B cell (primary cell): Measurements from ENCODE around the gene BEST1.

ENCODE experiments used
- CTCF ChIP-seq: fragments of 200-600 bp; IDR thresholded peaks from one replicate; pipeline ENCODE4 v1.8.0; 2022; ENCODE audit warnings: antibody characterized with exemption, mild to moderate bottlenecking
- EZH2 ChIP-seq: IDR thresholded peaks from 2 replicates; pipeline ENCODE4 v1.6.1; 2012; ENCODE audit warnings: borderline replicate concordance, low read depth, mild to moderate bottlenecking, moderate library complexity, low read length; ENCODE audit not compliant: insufficient read depth, poor library complexity, severe bottlenecking

- TF ChIP-seq CTCF (no peak), EZH2 (no peak)
These were observed 5.4 kb downstream of the BEST1 start for GRCh38 chr11:61955422-61956135.
